DND-41 (cell line): ENCODE data around the gene CHST3.

Source experiments
- ATAC-seq: fragments of 200-7000 bp; cut with Tn5 transposase; 3 replicates; pipeline ENCODE4 v1.9.1; 2021; ENCODE audit warnings: low read depth; ENCODE audit not compliant: insufficient read depth
- DNase-seq: peaks from one replicate; pipeline ENCODE4 v3.0.0-alpha.2; 2020
- H2AFZ ChIP-seq: 2 replicates; pipeline ENCODE4 v1.6.0; 2012; ENCODE audit warnings: low read depth, low read length
- H3K27ac ChIP-seq: 2 replicates; pipeline ENCODE4 v1.5.1; 2012; ENCODE audit warnings: low read length, inconsistent platforms
- H3K27me3 ChIP-seq: fragments of 200-600 bp; sonication (generic); 2 replicates; pipeline ENCODE4 v1.6.0; 2012; ENCODE audit warnings: low read length, mild to moderate bottlenecking, inconsistent platforms; ENCODE audit not compliant: insufficient read depth, poor library complexity
- H3K36me3 ChIP-seq: 2 replicates; pipeline ENCODE4 v1.5.1; 2012; ENCODE audit warnings: low read length, inconsistent platforms; ENCODE audit not compliant: insufficient read depth
- H3K4me1 ChIP-seq: 2 replicates; pipeline ENCODE4 v1.5.1; 2012; ENCODE audit warnings: mild to moderate bottlenecking, low read length; ENCODE audit not compliant: insufficient read depth
- H3K4me2 ChIP-seq: 2 replicates; pipeline ENCODE4 v1.6.0; 2012; ENCODE audit warnings: mild to moderate bottlenecking, moderate library complexity, low read length, inconsistent platforms; ENCODE audit not compliant: insufficient read depth
- H3K4me3 ChIP-seq, 2 experiments: fragments of 200-600 bp in 1 of 2; shearing (Covaris generic) in 1 of 2; 2 replicates each; pipeline ENCODE4 v1.5.1; 2012 to 2016; ENCODE audit warnings: inconsistent platforms in 2 of 2, low read length in 2 of 2, mild to moderate bottlenecking in 2 of 2, low read depth in 1 of 2, moderate library complexity in 1 of 2
- H3K79me2 ChIP-seq: 2 replicates; pipeline ENCODE4 v1.6.0; 2012; ENCODE audit warnings: low read length, inconsistent platforms; ENCODE audit not compliant: insufficient read depth
- H3K9ac ChIP-seq: 2 replicates; pipeline ENCODE4 v1.6.0; 2012; ENCODE audit warnings: low read depth, mild to moderate bottlenecking, inconsistent platforms, low read length, moderate library complexity
- H3K9me3 ChIP-seq: 2 replicates; pipeline ENCODE4 v1.5.1; 2012; ENCODE audit warnings: low read length, moderate library complexity, mild to moderate bottlenecking, inconsistent platforms; ENCODE audit not compliant: insufficient read depth, severe bottlenecking
- H4K20me1 ChIP-seq: 2 replicates; pipeline ENCODE4 v1.6.0; 2012; ENCODE audit warnings: low read length; ENCODE audit not compliant: insufficient read depth
- CTCF ChIP-seq: IDR thresholded peaks from 2 replicates; pipeline ENCODE4 v1.5.1; 2012; ENCODE audit warnings: borderline replicate concordance, low read length, moderate library complexity, mild to moderate bottlenecking; ENCODE audit not compliant: poor library complexity, severe bottlenecking; ENCODE audit errors: extremely low read depth
- EZH2 ChIP-seq: IDR thresholded peaks from 3 replicates; pipeline ENCODE4 v1.6.1; 2012; ENCODE audit warnings: borderline replicate concordance, low read depth, mild to moderate bottlenecking, moderate library complexity, low read length, inconsistent platforms; ENCODE audit not compliant: severe bottlenecking

The CHST3 gene

GRCh38 chr10:71982269-71983178 is 18.3 kb downstream of the CHST3 start:
- Histone ChIP-seq H3K36me3 (no peaks in the 10 kb centered on the region), H3K9ac (no peak overlapping the region), H3K4me2 (no peak overlapping the region), H3K4me1 (no peaks in the 10 kb centered on the region), H3K27me3 (peaks cover 4% of the 10 kb centered on the region), H3K9me3 (no peaks in the 10 kb centered on the region), H2AFZ (no peak overlapping the region), H3K4me3 (no peak overlapping the region), H3K27ac (no peak overlapping the region), H4K20me1 (no peaks in the 10 kb centered on the region), H3K79me2 (no peaks in the 10 kb centered on the region)
- ATAC-seq (no peak), DNase-seq (no peak)
- TF ChIP-seq EZH2 (no peak), CTCF (peak; percentile 32)

- H3K9me3 ChIP-seq: no peaks in the 10 kb centered on the region
- H2AFZ ChIP-seq: no peak overlapping the region
- peaks cover 4% of the 10 kb centered on the region for H3K27me3 ChIP-seq
- no peak overlapping the region for H3K27ac ChIP-seq
- no peaks in the 10 kb centered on the region for H3K79me2 ChIP-seq
- no peaks in the 10 kb centered on the region for H4K20me1 ChIP-seq
- H3K4me2 ChIP-seq: no peak overlapping the region
- DNase-seq (no peak), ATAC-seq (no peak)
- no peak overlapping the region for H3K9ac ChIP-seq
- H3K4me1 ChIP-seq: no peaks in the 10 kb centered on the region
- no peak overlapping the region for H3K4me3 ChIP-seq
- TF ChIP-seq EZH2 (no peak), CTCF (no peak)
- no peaks in the 10 kb centered on the region for H3K36me3 ChIP-seq
These were observed 20.1 kb downstream of the CHST3 start for GRCh38 chr10:71984126-71984808.

GRCh38 chr10:71984809-71985388 is 20.7 kb downstream of the CHST3 start:
- TF ChIP-seq CTCF (no peak), EZH2 (no peak)
- Histone ChIP-seq H3K9ac (no peak overlapping the region), H3K4me2 (no peak overlapping the region), H3K4me3 (no peak overlapping the region), H4K20me1 (no peaks in the 10 kb centered on the region), H3K27ac (no peak overlapping the region), H3K27me3 (peaks cover 4% of the 10 kb centered on the region), H3K36me3 (no peaks in the 10 kb centered on the region), H3K4me1 (no peaks in the 10 kb centered on the region), H2AFZ (no peak overlapping the region), H3K79me2 (no peaks in the 10 kb centered on the region), H3K9me3 (no peaks in the 10 kb centered on the region)
- no peak for DNase-seq
- no peak for ATAC-seq
